Measurements from ENCODE around the gene MPEG1. TPM values are rescaled to one million over a fixed set of nuclear protein-coding genes. Genes with fewer than 3 reads are reported as not detected.

Gene MPEG1
- total and polyA plus RNA-seq, 9 of the 15 experiments (the other 6 are each of a cell fraction or from before 2014, with no cell fraction given), result 0.07 TPM; not detected in 8

DNA sequence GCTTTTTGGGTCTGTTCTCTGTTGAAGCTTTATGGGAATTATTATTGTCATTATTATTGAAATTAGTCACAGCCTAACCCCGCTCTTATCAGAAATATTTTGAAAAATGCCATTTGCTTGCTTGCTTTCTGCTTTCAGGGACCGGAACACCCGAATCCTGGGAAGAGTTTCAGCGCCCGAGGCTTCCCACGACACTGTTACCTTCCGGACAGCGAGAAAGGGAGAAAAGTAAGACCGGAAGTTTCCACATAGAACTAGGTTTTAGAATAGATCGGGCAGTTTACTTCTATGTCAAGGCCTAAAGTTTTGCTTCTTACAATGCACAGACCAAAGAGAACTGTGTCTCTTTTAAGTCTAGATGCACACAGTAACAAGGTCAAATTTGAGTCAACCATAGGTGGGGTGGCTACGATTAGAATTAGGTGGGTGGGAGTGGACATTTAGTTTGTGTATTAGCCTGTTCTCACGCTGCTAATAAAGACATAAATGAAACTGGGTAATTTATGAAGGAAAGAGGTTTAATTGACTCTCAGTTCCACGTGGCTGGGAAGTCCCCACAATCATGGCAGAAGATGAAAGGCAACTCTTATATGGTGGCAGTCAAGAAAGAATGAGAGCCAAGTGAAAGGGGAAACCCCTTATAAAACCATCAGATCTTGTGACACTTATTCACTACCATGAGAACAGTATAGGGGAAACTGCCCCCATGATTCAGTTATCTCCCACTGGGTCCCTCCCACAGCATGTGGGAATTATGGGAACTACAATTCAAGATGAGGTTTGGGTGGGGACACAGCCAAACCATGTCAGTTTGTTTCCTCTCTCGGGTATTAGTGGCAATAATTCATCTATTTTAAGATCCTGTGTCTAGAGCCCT, 12.9 kb downstream of the MPEG1 start:
- Histone ChIP-seq H3K27me3 (ENCODE audit: control insufficient read depth in 2 of 2, insufficient read depth in 2 of 2, low read length in 2 of 2) (peaks cover 10 to 18% of the 10 kb centered on the region in 2 experiments), H3K9me1 (ENCODE audit: control insufficient read depth, insufficient read depth, low read length) (no peaks in the 10 kb centered on the region), H4K20me1 (replicated peaks; ENCODE audit: control insufficient read depth, insufficient read depth, low read length) (no peaks in the 10 kb centered on the region), H3K36me3 (ENCODE audit: control insufficient read depth, insufficient read depth, low read length) (no peaks in the 10 kb centered on the region), H2AFZ (ENCODE audit: low read depth, low read length) (peak overlapping the region; percentile 30; the same call in 1 of the 2 replicates), H3K9me3 (replicated peaks; ENCODE audit: control insufficient read depth, insufficient read depth, low read depth, low read length) (no peaks in the 10 kb centered on the region), H3K9ac (ENCODE audit: insufficient read depth in 1 of 2, low read depth in 2 of 2, low read length in 2 of 2) (no peak overlapping the region), H3K79me2 (ENCODE audit: control insufficient read depth, insufficient read depth, low read length) (no peaks in the 10 kb centered on the region), H3K4me3 (no peak overlapping the region), H3K27ac (ENCODE audit: extremely low read depth, low read depth, low read length) (no peak overlapping the region), H3K4me2 (ENCODE audit: insufficient read depth, low read length) (no peak overlapping the region; the same call in 1 of the 2 replicates), H3K4me1 (replicated peaks in 1 of 2; ENCODE audit: control insufficient read depth in 2 of 2, insufficient read depth in 2 of 2, low read length in 2 of 2) (peaks cover 0 to 2% of the 10 kb centered on the region in 2 experiments; a peak in 1 of 5 replicates)
- in situ Hi-C loops (cut with MboI) (loop anchor here (25.0 kb wide), 1 partner anchor 488 kb away; no protein-coding TSS in a partner anchor), intact Hi-C loops (cut with micrococcal nuclease) (no loop called here)
- 3% methylated on average over 14 of the region's 14 CpGs for WGBS (ENCODE audit: insufficient coverage, low coverage, missing lambda C conversion rate)
- ChIA-PET CTCF (ENCODE audit: low intra/inter-chr PET ratio) (no interaction called here), POLR2A (interaction anchor here (0.9 kb wide), 1 partner anchor 15 kb away, joined by 3 read pairs; no protein-coding TSS in a partner anchor)
- no peak for FAIRE-seq
- no peak for ATAC-seq
- DNase-seq (ENCODE audit: extremely low read depth in 1 of 4, low spot score in 3 of 4), result no peak
- BruUV-seq (replicated peaks), result no TSS peak
- TF ChIP-seq, protein P1, sequence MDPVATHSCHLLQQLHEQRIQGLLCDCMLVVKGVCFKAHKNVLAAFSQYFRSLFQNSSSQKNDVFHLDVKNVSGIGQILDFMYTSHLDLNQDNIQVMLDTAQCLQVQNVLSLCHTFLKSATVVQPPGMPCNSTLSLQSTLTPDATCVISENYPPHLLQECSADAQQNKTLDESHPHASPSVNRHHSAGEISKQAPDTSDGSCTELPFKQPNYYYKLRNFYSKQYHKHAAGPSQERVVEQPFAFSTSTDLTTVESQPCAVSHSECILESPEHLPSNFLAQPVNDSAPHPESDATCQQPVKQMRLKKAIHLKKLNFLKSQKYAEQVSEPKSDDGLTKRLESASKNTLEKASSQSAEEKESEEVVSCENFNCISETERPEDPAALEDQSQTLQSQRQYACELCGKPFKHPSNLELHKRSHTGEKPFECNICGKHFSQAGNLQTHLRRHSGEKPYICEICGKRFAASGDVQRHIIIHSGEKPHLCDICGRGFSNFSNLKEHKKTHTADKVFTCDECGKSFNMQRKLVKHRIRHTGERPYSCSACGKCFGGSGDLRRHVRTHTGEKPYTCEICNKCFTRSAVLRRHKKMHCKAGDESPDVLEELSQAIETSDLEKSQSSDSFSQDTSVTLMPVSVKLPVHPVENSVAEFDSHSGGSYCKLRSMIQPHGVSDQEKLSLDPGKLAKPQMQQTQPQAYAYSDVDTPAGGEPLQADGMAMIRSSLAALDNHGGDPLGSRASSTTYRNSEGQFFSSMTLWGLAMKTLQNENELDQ (CRISPR knock-in tag; IDR thresholded peaks at IDR 0.05; ENCODE audit: borderline replicate concordance), result no peak
- TF ChIP-seq TAF7 (tag; IDR thresholded peaks at IDR 0.05) (no peak), MEIS2 (IDR thresholded peaks at IDR 0.05; ENCODE audit: partially characterized antibody) (no peak), ZNF707 (CRISPR knock-in tag; conservative IDR thresholded peaks at IDR 0.05) (no peak), HDAC8 (tag; IDR thresholded peaks at IDR 0.05) (no peak), ZC3H4 (CRISPR knock-in tag; IDR thresholded peaks at IDR 0.05; ENCODE audit: borderline replicate concordance) (no peak), NCOA2 (IDR thresholded peaks at IDR 0.05; ENCODE audit: partially characterized antibody in 2 of 2) (no peak), ZNF586 (CRISPR knock-in tag; conservative IDR thresholded peaks at IDR 0.05) (no peak), HMGN3 (IDR thresholded peaks at IDR 0.05; ENCODE audit: borderline replicate concordance, extremely low read depth, insufficient read length, low read depth, low read length) (no peak), ZFX (CRISPR knock-in tag; IDR thresholded peaks at IDR 0.05) (no peak)
- TF ChIP-seq, protein P2, sequence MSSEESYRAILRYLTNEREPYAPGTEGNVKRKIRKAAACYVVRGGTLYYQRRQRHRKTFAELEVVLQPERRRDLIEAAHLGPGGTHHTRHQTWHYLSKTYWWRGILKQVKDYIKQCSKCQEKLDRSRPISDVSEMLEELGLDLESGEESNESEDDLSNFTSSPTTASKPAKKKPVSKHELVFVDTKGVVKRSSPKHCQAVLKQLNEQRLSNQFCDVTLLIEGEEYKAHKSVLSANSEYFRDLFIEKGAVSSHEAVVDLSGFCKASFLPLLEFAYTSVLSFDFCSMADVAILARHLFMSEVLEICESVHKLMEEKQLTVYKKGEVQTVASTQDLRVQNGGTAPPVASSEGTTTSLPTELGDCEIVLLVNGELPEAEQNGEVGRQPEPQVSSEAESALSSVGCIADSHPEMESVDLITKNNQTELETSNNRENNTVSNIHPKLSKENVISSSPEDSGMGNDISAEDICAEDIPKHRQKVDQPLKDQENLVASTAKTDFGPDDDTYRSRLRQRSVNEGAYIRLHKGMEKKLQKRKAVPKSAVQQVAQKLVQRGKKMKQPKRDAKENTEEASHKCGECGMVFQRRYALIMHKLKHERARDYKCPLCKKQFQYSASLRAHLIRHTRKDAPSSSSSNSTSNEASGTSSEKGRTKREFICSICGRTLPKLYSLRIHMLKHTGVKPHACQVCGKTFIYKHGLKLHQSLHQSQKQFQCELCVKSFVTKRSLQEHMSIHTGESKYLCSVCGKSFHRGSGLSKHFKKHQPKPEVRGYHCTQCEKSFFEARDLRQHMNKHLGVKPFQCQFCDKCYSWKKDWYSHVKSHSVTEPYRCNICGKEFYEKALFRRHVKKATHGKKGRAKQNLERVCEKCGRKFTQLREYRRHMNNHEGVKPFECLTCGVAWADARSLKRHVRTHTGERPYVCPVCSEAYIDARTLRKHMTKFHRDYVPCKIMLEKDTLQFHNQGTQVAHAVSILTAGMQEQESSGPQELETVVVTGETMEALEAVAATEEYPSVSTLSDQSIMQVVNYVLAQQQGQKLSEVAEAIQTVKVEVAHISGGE (CRISPR knock-in tag; IDR thresholded peaks at IDR 0.05), result peak in 1 of 3 experiments; percentile 79; a peak in 2 of 6 replicates
